Kasumi-1 (cell line): ENCODE data around the gene HSPB7.
"Not testable (repeated sequence)": the region's sequence is repeated elsewhere in the genome, so short reads cannot be mapped to it uniquely, and the experiment has no call there.

ENCODE experiments used
- DNase-seq, 2 experiments: peaks; one replicate each; lab custom pipeline; 2025; lab: John Stamatoyannopoulos, UW

Gene HSPB7

DNA sequence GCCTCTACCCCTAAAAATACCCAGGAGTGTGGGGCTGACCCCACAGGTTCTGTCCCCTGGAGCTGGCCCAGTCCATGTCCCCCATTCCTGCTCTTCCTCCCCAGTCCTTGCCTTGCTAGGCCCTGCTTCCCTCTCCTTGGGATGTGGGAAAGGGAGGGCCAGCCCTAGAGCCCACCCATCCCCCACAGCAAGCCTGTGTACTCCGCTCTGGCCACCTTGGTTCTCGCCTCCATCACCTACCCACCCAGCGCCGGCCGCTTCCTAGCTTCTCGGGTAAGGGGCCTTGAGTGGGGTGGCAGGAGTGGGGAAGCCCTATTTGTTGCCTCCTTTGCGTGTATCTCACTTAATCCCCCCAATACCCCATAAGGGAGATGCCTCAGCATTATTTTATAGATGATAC lies 32.5 kb upstream of the HSPB7 start:
- no peak for DNase-seq

DNA sequence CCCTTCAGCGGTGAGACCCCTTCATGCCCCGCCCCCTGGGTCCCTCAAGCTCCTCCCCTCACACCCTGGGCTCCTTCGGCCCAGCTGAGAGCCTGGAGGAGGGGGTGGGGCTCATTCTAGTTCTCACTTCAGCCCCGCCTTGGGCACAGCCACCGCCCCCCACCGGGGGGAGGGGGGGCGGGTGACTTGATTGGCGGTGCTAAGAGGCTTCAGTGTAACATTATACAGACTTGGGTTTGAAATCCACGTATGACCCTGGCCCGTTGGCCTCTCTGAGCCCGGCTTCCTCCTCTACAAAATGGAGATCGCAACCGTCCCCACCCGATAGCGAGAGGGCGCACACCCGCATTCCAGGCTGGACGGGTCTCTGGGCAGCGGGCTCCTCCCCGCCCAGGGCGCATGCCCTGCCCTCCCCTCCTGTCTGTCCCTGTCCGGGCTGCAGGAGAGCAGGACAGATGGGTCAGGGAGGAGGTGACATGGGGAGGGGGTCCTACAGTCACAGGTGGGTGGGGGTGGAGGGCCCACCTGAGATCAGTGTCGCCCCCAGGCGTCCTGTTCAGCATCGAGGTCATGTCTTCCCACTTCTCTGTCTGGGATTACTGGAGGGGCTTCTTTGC lies 30.8 kb upstream of the HSPB7 start:
- DNase-seq: no peak

DNA sequence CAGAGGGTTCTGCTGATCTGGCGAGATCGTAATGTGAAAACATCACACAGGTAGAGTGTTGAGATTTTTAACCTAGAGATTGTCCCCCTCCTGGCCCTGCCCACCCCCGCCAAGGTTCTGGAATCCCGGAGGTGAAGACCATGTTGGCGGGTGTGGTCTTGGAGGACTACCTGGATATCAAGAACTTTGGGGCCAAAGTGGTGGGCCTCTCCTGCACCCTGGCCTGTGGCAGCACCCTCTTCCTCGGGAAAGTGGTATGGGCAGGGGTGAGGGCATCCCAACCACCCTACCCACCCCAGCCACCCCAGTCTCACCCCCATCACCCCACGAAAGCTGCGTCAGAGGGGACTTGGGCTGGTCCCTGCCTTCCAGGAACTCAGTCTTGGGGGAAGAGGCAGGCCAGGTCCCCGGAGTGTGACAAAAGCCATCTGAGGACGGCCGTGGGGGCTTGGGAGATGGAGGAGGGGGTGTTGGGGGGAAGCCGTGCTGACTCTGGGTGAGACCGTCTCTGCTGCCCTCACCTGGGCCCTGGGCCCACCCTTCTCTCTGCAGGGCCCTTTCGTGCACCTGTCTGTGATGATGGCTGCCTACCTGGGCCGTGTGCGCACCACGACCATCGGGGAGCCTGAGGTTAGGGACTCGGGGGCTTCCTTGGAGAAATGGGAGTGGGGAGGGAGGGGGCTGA lies 30.1 kb upstream of the HSPB7 start:
- DNase-seq: no peak

DNA sequence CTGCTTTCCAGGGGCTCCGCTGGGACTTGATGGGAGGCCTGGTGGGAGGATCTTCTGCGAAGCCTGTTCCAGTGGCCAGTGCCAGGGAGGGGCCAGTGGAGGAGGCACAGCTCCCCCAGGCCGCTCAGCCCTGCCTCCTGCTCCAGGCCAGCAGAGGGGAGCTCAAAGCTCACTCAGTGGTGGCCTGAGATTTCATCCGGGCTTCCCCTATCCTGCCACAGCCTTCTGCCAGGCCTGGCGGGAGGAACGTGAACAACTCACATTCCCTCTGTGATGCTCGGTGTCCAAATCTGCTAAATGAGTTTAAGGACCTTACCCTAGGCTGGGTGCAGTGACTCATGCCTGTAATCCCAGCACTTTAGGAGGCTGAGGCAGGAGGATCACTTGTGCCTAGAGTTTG lies 29.0 kb upstream of the HSPB7 start:
- DNase-seq: no peak

DNA sequence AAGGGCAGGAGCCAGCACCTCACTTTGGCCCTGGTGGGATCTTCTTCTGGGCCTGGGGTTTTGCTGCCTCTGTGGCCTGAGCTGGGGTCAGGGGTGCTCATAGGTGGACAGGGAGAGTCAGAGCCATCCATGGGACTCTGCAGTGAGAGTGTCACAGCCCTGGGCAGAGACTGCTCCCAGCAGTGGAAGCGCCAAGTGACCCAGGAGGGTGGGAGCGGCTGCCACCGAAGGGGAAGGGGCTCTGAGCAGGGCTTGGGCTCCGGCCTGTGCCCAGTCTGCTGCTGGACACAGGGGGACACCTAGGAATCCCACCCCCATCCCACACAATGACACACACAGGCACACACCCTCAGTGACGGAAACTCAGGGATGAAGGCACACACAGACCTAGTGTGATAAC lies 26.1 kb upstream of the HSPB7 start:
- DNase-seq: no peak

DNA sequence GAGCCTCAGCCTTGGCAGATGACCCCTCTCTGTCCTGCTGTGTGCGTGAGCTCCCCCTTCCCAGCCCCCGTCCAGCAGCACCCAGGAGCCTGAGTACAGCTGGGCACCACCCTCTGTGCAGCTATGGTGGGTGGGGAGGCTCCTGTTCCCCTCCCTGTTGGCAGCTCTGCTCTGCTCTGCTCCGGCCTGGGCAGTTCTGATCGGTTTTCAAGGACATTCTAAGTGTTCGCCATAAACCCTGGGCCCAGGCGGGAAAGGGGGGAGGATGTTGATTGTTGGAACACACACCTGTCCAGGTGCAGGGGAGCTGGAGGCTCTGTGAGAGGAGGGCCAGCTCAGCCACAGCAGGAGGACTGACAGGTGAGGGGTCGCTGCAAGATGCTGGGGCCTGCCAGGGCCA lies 25.7 kb upstream of the HSPB7 start, which contains the start of gene CLCNKB:
Gene CLCNKB, plus strand, starts transcription at position 262 of the 400 bp plus-strand sequence. CDS start 711 bp downstream, outside the sequence.
- no peak for DNase-seq

DNA sequence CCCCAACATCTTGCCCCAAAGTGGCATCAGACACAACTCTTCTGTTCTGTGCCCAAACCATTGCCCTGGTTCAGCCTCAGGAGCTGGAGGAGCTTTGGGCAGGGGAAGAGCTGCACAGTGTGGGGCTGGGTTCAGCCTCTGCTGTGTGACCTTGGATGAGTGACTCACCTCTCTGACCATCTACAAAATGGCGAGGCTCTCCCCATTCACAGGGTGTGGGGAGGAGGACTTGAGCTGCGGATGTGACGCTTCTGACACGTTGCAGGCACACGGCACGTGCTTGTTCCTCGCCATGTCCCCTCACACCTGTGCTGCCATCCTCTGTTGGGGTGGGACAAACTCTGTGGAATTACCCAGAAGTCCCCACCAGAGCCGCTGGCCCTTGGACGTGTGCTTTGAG lies 24.8 kb upstream of the HSPB7 start:
- not testable (repeated sequence) for DNase-seq

DNA sequence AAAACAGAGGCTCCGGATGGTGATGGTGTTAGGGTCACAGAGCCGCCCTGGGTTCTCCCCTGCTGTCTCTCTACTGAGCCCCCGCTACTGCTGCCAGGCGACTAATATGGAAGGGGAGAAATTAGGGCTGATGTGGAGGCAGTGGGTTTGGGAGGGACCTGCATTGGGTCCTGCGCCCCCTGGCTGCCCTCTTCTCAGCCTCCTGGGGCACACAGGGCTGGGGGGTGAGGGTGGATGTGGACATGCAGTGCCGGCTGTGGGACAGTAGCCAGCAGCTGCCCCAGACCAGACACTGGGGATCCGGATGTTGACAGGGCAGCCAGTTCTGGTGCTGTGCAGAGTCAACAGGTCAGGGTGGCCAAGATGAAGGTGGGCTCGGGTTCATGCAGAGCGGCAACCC lies 24.3 kb upstream of the HSPB7 start:
- DNase-seq: no peak

DNA sequence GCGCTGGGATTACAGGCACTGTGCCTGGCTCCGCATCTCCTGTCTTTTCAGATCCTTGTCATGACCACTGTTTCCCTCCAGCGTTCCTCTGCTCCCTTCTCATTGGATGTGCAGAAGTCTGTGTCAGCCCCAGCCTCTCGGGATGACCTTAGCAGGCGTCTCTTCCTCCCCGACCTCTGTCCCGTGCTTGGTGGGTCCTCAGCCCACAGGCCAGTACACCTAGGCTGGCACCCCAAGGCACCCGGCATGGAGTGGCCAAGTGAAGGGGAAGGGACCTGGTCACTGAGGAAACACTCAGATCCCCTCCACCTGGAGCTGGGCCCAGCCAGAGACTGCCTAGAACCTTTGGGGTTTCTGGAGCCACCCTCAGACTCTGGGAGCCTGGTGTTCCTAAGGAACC lies 23.4 kb upstream of the HSPB7 start:
- DNase-seq: no peak

DNA sequence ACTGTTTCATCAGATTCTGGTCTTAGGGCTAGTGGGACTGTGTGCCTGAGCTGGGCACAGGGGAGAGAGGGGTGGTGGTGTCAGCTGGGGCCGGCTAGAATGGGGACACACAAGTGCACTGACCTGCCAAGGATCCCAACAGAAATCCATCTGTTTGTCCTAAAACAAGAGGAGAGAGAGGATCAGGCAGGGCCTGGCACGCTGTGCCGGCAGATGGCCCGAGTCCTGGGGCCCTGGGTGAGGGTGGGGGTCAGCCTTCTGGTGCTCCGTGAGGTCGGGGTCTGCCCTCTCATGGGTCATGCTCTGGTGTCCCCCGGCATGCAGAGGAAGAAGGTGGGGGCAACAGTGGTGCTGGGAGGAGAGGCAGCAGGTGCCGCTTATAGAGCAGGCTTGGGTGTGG lies 22.0 kb upstream of the HSPB7 start:
- DNase-seq: not testable (repeated sequence)

DNA sequence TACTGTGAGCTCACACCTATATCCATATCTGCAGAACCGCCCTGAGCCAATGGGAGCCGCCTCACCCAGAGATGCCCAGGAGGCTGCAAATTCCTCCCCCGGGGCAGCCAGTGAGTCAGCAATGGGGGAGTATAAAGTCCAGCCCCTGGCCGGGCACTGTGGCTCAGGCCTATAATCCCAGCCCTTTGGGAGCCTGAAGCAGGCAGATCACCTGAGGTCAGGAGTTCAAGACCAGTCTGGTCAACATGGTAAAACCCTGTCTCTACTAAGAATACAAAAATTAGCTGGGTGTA lies 20.7 kb upstream of the HSPB7 start:
- DNase-seq: no peak

DNA sequence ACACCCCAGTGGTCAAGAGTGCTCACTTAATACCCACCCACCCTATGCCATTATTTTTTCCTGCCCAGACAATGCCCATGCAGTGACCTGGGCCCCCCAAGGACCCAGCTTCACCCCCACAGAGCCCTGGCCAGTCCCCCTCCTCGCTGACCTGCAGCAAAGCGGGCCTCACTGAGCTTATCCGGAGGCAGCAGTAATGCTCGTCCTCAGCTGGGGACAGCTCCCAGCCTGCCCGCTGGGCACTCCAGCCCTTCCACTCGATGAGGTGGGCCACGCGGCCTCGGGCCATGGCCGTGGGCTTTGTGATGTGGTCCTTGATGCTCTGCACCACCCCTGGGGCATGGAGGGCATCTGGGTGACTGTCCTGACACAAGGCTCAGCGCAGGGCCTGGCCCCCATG lies 18.6 kb upstream of the HSPB7 start:
- not testable (repeated sequence) for DNase-seq

DNA sequence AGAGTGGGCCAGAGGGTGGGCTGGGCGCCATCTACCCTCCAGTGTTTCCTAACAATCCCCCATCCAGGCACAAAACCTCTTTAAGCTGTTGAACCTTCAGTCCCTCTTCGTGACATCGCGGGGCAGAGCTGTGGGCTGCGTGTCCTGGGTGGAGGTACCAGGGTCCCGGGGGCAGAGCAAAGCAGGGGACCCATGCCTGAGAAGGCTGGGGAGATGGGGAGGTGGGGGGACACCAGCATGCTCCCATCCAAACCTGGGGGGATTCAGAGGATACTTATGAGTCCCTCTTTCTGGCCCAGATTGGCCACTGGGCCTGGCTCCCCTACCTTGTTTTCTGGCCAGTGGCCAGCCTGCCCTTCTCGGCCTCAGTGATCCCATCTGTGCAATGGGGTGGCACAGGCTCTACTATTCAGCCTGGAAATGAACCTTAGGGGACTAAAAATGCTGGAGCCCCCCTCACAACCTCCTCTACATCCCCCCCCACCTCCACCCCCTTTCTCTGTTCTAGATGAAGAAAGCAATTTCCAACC lies 15.3 kb upstream of the HSPB7 start:
- not testable (repeated sequence) for DNase-seq

DNA sequence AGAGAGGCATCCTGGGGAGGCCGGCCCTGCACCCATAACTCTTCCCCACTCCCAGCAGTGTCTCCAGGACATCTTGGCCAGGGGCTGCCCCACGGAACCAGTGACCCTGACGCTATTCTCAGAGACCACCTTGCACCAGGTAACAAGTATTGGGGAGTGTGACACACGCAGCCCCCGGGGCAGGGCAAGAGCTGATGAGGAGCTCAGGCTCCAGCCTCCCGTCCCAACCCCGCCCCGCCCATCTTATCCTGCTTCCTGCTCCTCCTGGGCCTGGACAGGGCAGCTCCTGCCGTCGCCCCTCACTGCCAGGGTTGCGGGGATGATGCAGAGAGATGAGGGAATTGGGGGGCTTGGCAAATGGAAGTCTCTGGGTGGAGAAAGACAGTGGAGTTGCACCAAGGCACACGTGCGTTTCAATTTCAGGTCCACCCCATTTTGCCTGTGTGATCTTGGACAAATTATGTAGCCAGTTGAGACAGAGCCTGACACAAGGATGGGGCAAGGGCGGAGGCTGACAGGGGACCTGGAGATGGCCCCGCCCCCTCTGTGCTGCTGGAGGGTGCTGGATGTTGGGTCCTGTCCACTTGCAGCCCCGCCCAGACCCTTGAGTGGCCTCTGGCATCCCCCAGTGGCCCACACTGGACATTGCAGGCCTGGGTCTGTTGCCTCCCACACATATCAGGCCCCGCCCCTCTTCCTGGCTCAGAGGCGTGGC lies 14.7 kb upstream of the HSPB7 start:
- DNase-seq: peak; percentile 35 to 62

DNA sequence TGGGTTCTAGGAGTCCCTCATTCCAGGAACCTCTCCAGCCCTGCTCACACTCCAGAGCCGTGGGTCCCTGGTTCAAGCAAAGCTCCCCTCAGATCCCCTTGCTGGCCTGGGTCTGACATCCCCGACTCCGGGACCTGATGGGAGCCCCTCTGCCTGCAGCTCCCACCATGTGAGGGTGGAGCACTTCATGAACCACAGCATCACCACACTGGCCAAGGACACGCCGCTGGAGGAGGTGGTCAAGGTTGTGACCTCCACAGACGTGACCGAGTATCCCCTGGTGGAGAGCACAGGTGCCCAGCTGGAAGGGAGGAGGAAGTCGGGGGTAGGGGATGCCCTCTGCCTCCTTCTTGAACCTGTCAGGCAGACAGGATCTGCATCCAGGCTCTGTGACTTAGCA lies 13.7 kb upstream of the HSPB7 start:
- DNase-seq: no peak

DNA sequence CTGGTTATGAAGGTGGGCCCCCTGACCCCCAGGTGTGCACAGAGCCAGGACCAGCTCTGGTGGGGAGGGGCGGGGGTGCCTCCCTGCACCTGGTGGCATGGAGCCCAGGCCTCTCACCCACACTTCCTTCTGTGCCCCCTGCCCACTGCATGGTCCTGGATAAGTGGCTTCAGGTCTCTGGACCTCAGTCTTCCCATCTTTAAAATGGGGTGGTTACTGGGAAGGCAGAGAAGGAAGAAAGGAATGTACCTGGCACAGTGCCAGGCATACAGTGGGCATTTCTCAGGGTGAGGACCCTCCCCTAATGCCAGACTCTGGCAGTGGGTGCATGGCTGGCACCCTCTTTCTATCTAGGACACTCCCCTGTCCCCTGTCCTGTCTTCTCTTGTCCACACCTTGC lies 11.4 kb upstream of the HSPB7 start:
- DNase-seq: no peak

DNA sequence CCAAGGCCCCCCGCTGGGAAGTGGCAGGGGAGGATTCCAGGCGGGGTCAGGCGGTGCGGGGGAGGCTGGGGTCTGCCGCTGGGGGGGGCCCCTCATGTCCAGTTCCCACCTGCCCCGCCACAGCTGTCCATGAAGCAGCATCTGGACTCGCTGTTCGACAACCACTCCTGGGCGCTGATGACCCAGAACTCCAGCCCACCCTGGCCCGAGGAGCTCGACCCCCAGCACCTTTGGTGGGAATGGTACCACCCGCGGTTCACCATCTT lies 11.1 kb upstream of the HSPB7 start:
- DNase-seq: not testable (repeated sequence)

DNA sequence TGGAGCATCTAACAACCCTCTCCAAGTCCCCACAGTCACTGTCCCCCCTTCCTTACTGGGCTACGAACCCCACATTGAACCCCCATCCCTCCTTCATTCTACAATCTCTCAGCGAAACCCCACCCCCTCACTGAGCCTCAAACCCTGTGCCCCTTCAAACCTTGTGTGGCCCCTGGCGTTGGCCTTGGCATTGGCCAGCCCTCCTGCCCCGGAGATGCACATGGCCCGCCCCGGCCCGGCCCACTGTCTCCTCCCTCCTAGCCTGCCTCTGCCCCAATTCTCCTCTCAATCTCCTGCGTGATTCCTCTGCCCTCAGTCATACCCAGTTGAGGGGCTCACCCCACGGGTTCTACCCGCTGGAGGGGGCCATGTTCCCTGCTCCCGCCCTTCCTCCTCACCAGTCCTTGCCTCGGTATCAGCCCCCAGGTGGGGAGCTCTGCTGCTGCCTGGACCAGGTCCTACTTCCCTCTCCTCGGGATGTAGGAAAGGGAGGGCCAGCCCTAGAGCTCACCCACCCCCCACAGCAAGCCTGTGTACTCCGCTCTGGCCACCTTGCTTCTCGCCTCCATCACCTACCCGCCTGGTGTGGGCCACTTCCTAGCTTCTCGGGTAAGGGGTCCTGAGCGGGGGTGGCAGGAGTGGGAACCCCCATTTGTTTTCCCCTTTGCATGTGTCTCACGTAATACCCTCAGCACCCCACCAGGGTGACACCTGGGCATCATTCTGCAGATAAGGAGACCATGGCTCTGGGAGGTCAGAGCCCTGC lies 10.6 kb upstream of the HSPB7 start:
- DNase-seq: no peak

DNA sequence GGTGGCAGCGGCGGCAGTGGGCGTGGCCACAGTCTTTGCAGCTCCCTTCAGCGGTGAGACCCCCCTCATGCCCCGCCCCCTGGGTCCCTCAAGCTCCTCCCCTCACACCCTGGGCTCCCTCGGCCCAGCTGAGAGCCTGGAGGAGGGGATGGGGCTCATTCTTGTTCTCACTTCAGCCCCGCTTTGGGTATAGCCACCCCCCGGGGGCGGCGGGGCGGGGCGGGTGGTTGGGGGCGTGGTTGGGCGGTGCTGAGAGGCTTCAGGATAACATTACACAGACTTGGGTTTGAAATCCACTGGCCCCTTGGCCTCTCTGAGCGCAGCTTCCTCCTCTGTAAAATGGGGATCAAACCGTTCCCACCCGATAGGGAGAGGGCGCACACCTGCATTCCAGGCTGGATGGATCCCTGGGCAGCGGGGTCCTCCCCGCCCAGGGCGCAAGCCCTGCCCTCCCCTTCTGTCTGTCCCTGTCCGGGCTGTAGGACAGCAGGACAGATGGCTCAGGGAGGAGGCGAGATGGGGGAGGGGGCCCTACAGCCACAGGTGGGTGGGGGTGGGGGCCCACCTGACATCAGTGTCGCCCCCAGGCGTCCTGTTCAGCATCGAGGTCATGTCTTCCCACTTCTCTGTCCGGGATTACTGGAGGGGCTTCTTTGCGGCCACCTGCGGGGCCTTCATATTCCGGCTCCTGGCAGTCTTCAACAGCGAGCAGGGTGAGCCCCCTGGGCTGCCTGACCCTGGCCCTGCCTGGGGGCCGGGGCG lies 9.1 kb upstream of the HSPB7 start:
- DNase-seq: peak in 1 of 2 experiments; percentile 6

DNA sequence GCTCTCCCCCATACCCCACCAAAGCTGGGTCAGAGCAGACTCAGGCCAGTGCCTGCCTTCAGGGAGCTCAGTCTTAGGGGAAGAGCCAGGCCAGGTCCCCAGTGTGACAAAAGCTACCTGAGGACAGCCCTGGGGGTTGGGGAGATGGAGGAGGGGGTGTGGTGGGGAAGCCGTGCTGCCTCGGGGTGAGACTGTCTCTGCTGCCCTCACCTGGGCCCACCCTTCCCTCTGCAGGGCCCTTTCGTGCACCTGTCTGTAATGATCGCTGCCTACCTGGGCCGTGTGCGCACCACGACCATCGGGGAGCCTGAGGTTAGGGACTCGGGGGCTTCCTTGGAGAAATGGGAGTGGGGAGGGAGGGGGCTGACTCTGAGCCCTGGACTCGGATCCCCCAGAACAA lies 8.5 kb upstream of the HSPB7 start:
- not testable (repeated sequence) for DNase-seq

DNA sequence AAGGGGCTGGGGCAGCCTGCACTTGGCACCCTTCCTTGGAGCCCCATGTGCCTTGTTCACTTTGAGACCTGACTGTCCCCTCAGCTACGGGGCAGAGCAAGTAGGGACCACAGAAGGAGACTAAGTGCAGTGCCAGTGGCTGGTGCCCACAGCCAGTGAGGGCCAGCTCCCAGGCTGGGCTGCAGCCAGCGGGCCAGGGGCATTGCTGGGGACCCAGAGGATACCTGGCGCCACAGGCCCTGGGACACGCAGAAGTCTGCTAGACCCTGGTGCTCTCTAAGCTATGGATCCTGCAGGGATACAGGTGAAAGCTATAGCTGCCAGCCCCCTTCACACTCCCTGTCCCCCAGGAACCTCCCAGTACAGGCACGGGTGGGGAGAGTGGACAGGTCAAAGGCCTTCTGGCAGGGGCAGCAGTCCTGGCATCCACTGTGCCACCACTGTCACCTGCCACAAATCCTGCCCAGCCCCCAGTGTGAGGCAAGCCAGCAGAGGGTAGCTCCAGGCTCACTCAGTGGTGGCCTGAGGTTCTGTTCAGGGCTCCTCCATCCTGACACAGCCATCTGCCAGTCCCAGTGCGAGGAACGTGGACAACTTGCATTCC lies 5.3 kb upstream of the HSPB7 start:
- no peak for DNase-seq

DNA sequence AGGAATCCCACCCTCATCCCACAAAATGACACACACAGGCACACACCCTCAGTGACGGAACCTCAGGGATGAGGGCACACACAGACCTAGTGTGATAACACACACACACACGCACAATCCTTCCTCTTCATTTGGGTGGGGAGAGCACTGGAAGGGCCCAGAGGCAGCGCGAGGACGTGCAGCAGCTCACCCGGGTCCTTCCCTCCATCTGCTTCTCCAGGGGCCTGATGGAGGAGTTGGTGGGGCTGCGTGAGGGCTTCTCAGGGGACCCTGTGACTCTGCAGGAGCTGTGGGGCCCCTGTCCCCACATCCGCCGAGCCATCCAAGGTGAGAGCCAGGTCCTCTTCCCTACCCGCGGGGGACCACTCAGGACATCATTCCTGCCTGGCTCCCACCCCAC lies 4.5 kb upstream of the HSPB7 start:
- DNase-seq: no peak
